Esophagus squamous epithelium (tissue), 4 donors: ENCODE results near the gene BFAR.

Source experiments
- POLR2A ChIP-seq, 4 donors: fragments of 450-650 bp; IDR thresholded peaks; one replicate each; pipeline ENCODE4 v1.6.1; 2017; ENCODE audit warnings: antibody characterized with exemption in 4 of 4, mild to moderate bottlenecking in 4 of 4, moderate library complexity in 3 of 4
- TF ChIP-seq, protein P1 (sequence below), 6 experiments: fragments of 450-650 bp in 4 of 6; fragments of 200-600 bp in 2 of 6; sonication (generic) in 2 of 6; IDR thresholded peaks; one replicate each; pipeline ENCODE4 v1.5.1; 2016 to 2019; ENCODE audit warnings: antibody characterized with exemption in 6 of 6, mild to moderate bottlenecking in 4 of 6, moderate library complexity in 4 of 6

GRCh38 chr16:14649816-14650215 is 17.1 kb downstream of the BFAR start:
- no peak for TF ChIP-seq POLR2A (IDR thresholded peaks at IDR 0.05)
- TF ChIP-seq, protein P1, sequence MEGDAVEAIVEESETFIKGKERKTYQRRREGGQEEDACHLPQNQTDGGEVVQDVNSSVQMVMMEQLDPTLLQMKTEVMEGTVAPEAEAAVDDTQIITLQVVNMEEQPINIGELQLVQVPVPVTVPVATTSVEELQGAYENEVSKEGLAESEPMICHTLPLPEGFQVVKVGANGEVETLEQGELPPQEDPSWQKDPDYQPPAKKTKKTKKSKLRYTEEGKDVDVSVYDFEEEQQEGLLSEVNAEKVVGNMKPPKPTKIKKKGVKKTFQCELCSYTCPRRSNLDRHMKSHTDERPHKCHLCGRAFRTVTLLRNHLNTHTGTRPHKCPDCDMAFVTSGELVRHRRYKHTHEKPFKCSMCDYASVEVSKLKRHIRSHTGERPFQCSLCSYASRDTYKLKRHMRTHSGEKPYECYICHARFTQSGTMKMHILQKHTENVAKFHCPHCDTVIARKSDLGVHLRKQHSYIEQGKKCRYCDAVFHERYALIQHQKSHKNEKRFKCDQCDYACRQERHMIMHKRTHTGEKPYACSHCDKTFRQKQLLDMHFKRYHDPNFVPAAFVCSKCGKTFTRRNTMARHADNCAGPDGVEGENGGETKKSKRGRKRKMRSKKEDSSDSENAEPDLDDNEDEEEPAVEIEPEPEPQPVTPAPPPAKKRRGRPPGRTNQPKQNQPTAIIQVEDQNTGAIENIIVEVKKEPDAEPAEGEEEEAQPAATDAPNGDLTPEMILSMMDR (IDR thresholded peaks at IDR 0.05) = no peak
